Liver (tissue), 9 donors: ENCODE results near the gene DHX40. TPM values are rescaled to one million over a fixed set of nuclear protein-coding genes. Genes with fewer than 3 reads are reported as not detected.

Experiments used
- DNase-seq: peaks from one replicate; pipeline ENCODE4 v3.0.0-alpha.2; 2017; ENCODE audit warnings: low spot score
- H3K27ac ChIP-seq, 2 donors: one replicate each; pipeline ENCODE4 v1.7.0; 2013; ENCODE audit warnings: inconsistent platforms in 2 of 2, low read length in 2 of 2, control low read depth in 1 of 2, low read depth in 1 of 2, mild to moderate bottlenecking in 1 of 2
- H3K27me3 ChIP-seq, 4 donors: one replicate each; pipeline versions ENCODE4 v1.6.1 to v1.7.0; 2013; ENCODE audit warnings: low read length in 3 of 4, inconsistent platforms in 1 of 4, mild to moderate bottlenecking in 1 of 4, moderate library complexity in 1 of 4; ENCODE audit not compliant: control insufficient read depth in 4 of 4, insufficient read depth in 4 of 4
- H3K36me3 ChIP-seq, 4 donors: one replicate each; pipeline versions ENCODE4 v1.6.1 to v1.7.0; 2013; ENCODE audit warnings: low read length in 3 of 4, mild to moderate bottlenecking in 3 of 4, low read depth in 1 of 4, moderate library complexity in 1 of 4; ENCODE audit not compliant: control insufficient read depth in 4 of 4, insufficient read depth in 3 of 4
- H3K4me1 ChIP-seq, 4 donors: one replicate each; pipeline versions ENCODE4 v1.6.1 to v1.7.0; 2013; ENCODE audit warnings: low read length in 3 of 4, mild to moderate bottlenecking in 3 of 4, moderate library complexity in 1 of 4; ENCODE audit not compliant: control insufficient read depth in 4 of 4, insufficient read depth in 4 of 4
- H3K4me3 ChIP-seq, 3 donors: one replicate each; pipeline versions ENCODE4 v1.6.1 to v1.7.0; 2013; ENCODE audit warnings: low read length in 3 of 3, control low read depth in 1 of 3, low read depth in 1 of 3, mild to moderate bottlenecking in 1 of 3
- H3K9ac ChIP-seq, 2 donors: one replicate each; pipeline ENCODE4 v1.7.0; 2013; ENCODE audit warnings: low read length in 2 of 2, mild to moderate bottlenecking in 2 of 2, moderate library complexity in 2 of 2, control low read depth in 1 of 2, low read depth in 1 of 2
- H3K9me3 ChIP-seq, 4 donors: one replicate each; pipeline versions ENCODE4 v1.6.1 to v1.7.0; 2013; ENCODE audit warnings: low read length in 3 of 4; ENCODE audit not compliant: control insufficient read depth in 4 of 4
- EGR1 ChIP-seq, 2 donors: IDR thresholded peaks; 2 replicates each; pipeline ENCODE4 v1.6.1; 2016 to 2018; ENCODE audit warnings: antibody characterized with exemption in 2 of 2, low read depth in 2 of 2
- FOXA1 ChIP-seq: IDR thresholded peaks from 2 replicates; pipeline ENCODE4 v1.6.1; 2016; ENCODE audit warnings: antibody characterized with exemption
- FOXA2 ChIP-seq: IDR thresholded peaks from 2 replicates; pipeline ENCODE4 v1.6.1; 2016; ENCODE audit warnings: antibody characterized with exemption
- GABPA ChIP-seq, 2 donors: IDR thresholded peaks in 1 of 2; conservative IDR thresholded peaks in 1 of 2; 2 replicates each; pipeline ENCODE4 v1.6.1; 2016; ENCODE audit warnings: antibody characterized with exemption in 2 of 2, mild to moderate bottlenecking in 1 of 2, moderate library complexity in 1 of 2
- HNF4A ChIP-seq, 2 donors: conservative IDR thresholded peaks; 2 replicates each; pipeline ENCODE4 v1.6.1; 2016; ENCODE audit warnings: antibody characterized with exemption in 2 of 2, mild to moderate bottlenecking in 2 of 2
- HNF4G ChIP-seq: IDR thresholded peaks from 2 replicates; pipeline ENCODE4 v1.6.1; 2016; ENCODE audit warnings: antibody characterized with exemption
- JUND ChIP-seq, 2 donors: IDR thresholded peaks; 2 replicates each; pipeline ENCODE4 v1.6.1; 2016; ENCODE audit warnings: antibody characterized with exemption in 2 of 2
- NR2F2 ChIP-seq: IDR thresholded peaks from 2 replicates; pipeline ENCODE4 v1.6.1; 2016; ENCODE audit warnings: antibody characterized with exemption
- RAD21 ChIP-seq, 2 donors: IDR thresholded peaks; 2 replicates each; pipeline ENCODE4 v1.6.1; 2016; ENCODE audit warnings: antibody characterized with exemption in 2 of 2, mild to moderate bottlenecking in 2 of 2
- RXRA ChIP-seq, 2 donors: IDR thresholded peaks; 2 replicates each; pipeline ENCODE4 v1.6.1; 2017 to 2018; ENCODE audit warnings: antibody characterized with exemption in 2 of 2, mild to moderate bottlenecking in 1 of 2
- SP1 ChIP-seq: IDR thresholded peaks from 2 replicates; pipeline ENCODE4 v1.6.1; 2018; ENCODE audit warnings: antibody characterized with exemption, mild to moderate bottlenecking
- TAF1 ChIP-seq: conservative IDR thresholded peaks from 2 replicates; pipeline ENCODE4 v1.6.1; 2016; ENCODE audit warnings: antibody characterized with exemption, mild to moderate bottlenecking
- YY1 ChIP-seq: IDR thresholded peaks from 2 replicates; pipeline ENCODE4 v1.6.1; 2016; ENCODE audit warnings: antibody characterized with exemption, mild to moderate bottlenecking
- WGBS: extraction: QIAGEN DNeasy Blood & Tissue Kit; methylation state at CpG from one replicate; pipeline ENCODE4 v1.1.7; 2013; 5-methylcytosine and 5-hydroxymethylcytosine counted together
- polyA plus RNA-seq, 2 donors: library from polyadenylated mRNA; stranded (reverse) in 1 of 2; unstranded in 1 of 2; fragments of 200-250 nt in 1 of 2; fragments of >200 nt in 1 of 2; fragmentation: Nextera tagmentation in 1 of 2; extraction: Ambion mirVana in 1 of 2; gene quantifications; one replicate each; pipeline versions ENCODE4 v1.2.1 to v1.2.3, GENCODE V29; 2013 to 2015
- total RNA-seq, 2 donors: library from RNA; depleted of rRNA; stranded (reverse); fragments of >200 nt; gene quantifications; one replicate each; pipeline ENCODE4 v1.2.3, GENCODE V29; 2014
- TF ChIP-seq, protein P1 (sequence below): IDR thresholded peaks from 2 replicates; pipeline ENCODE4 v1.6.1; 2016; ENCODE audit warnings: antibody characterized with exemption
- TF ChIP-seq, protein P2 (sequence below): IDR thresholded peaks from 2 replicates; pipeline ENCODE4 v1.6.1; 2016; ENCODE audit warnings: antibody characterized with exemption, mild to moderate bottlenecking
- TF ChIP-seq, protein P3 (sequence below): IDR thresholded peaks from 2 replicates; pipeline ENCODE4 v1.6.1; 2016; ENCODE audit warnings: antibody characterized with exemption
- TF ChIP-seq, protein P4 (sequence below): IDR thresholded peaks from 2 replicates; pipeline ENCODE4 v1.6.1; 2016; ENCODE audit warnings: antibody characterized with exemption
- TF ChIP-seq, protein P5 (sequence below): fragments of 150-350 bp; IDR thresholded peaks from 2 replicates; pipeline ENCODE4 v1.5.1; 2017; ENCODE audit warnings: improper control_type of control experiment, low read depth, low read length; ENCODE audit not compliant: missing input control
- donor health status: healthy.
- donor health status: healthy.
- donor health status: healthy.
- donor health status: healthy.
- donor health status: healthy.

The DHX40 gene
- total and polyA plus RNA-seq, 4 donors = 3.8 to 20.7 (median 11.2) TPM

DNA sequence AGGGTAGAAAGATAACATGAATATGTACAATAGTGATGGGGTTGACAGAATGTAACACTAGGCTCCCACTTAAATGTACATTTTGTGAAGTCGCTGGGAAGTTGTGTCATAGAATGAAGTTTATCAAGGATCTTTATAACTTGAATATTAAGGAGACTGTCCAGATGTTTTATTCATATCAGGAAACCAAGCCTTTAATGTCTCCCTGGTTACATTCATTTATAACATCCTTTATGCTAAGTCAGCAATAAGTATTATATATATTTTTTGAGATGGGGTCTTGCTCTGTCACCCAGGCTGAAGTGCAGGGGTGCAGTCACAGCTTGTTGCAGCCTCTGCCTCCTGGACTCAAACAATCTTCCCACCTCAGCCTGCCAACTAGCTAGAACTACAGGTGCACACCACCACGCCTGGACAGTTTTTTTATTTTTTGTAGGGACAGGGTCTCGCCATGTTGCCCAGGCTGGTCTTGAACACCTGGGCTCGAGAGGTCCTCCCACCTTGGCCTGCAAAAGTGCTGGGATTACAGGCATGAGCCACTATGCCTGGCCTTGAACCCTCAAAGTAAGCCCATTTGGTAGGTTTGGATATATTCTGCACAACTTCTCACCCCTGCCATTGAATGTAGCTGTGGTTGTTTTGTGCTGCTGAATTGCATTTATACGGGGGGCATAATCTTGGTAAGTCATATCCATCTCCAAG, 68.4 kb downstream of the DHX40 start:
- WGBS = 92% methylated on average over 5 of the region's 5 CpGs

DNA sequence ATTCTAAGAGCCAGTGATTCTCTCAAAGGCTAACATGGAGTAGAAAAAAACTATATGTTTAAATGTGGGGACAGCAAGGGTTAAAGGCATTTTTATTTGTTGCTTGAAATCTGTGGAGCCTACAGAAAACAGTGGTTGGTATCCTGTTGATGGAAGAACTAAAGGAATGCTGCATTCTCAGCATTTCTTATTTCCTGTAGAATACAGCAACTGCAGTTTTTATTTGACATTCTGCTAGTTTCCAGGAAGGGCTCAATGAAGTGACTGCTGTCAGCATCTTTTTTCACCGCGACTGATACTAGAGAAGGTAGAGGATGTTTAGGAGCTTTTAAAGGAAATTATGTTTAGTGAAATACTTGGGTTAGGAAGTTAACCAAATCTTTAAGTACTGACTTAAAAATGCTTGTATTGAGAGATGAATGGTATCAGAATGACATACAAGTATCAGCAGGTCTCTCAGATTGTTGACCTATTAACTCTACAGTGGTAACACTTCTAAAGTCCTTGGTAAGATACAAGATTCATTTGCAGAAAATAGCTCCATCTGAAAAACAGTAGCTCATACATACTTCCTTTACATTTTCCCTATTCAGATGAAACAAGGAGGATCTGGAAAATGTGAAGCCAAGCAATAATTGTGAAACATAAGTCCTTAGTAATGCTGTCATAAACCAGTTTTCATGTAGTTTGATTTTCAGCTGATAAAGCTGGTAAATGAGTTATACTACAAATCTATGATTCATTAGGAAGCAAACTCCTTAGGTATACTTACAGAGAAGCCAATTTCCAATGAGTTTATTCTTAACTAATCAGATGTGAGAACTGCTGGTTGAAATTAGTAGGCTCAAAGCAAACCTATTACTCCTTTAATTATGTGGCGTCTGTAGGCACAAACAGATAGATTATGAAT, 69.5 kb downstream of the DHX40 start:
- H3K27ac ChIP-seq = no peak overlapping the region
- no peak for DNase-seq
- 62% methylated on average over 3 of the region's 3 CpGs for WGBS
- no peaks in the 10 kb centered on the region for H3K27me3 ChIP-seq
- no peaks in the 10 kb centered on the region for H3K36me3 ChIP-seq
- H3K9ac ChIP-seq = no peak overlapping the region
- H3K9me3 ChIP-seq = no peaks in the 10 kb centered on the region
- peaks cover 5 to 22% (median 14%) of the 10 kb centered on the region in 4 donors for H3K4me1 ChIP-seq
- TF ChIP-seq TAF1 = no peak
- no peak for TF ChIP-seq SP1
- no peak for TF ChIP-seq HNF4A (conservative IDR thresholded peaks at IDR 0.05)
- TF ChIP-seq, protein P1, sequence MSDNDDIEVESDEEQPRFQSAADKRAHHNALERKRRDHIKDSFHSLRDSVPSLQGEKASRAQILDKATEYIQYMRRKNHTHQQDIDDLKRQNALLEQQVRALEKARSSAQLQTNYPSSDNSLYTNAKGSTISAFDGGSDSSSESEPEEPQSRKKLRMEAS = no peak
- TF ChIP-seq RXRA (IDR thresholded peaks at IDR 0.05) = no peak
- no peak for TF ChIP-seq HNF4G
- no peak for TF ChIP-seq JUND (IDR thresholded peaks at IDR 0.05)
- no peak for TF ChIP-seq EGR1 (IDR thresholded peaks at IDR 0.05; ENCODE audit: low read depth in 2 of 2)
- TF ChIP-seq, protein P2, sequence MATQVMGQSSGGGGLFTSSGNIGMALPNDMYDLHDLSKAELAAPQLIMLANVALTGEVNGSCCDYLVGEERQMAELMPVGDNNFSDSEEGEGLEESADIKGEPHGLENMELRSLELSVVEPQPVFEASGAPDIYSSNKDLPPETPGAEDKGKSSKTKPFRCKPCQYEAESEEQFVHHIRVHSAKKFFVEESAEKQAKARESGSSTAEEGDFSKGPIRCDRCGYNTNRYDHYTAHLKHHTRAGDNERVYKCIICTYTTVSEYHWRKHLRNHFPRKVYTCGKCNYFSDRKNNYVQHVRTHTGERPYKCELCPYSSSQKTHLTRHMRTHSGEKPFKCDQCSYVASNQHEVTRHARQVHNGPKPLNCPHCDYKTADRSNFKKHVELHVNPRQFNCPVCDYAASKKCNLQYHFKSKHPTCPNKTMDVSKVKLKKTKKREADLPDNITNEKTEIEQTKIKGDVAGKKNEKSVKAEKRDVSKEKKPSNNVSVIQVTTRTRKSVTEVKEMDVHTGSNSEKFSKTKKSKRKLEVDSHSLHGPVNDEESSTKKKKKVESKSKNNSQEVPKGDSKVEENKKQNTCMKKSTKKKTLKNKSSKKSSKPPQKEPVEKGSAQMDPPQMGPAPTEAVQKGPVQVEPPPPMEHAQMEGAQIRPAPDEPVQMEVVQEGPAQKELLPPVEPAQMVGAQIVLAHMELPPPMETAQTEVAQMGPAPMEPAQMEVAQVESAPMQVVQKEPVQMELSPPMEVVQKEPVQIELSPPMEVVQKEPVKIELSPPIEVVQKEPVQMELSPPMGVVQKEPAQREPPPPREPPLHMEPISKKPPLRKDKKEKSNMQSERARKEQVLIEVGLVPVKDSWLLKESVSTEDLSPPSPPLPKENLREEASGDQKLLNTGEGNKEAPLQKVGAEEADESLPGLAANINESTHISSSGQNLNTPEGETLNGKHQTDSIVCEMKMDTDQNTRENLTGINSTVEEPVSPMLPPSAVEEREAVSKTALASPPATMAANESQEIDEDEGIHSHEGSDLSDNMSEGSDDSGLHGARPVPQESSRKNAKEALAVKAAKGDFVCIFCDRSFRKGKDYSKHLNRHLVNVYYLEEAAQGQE = no peak
- no peak for TF ChIP-seq YY1
- H3K4me3 ChIP-seq = no peak overlapping the region

More for the DNA sequence above, 68.4 kb downstream of the DHX40 start:
- no peak overlapping the region for H3K27ac ChIP-seq
- no peaks in the 10 kb centered on the region for H3K27me3 ChIP-seq
- H3K4me3 ChIP-seq = no peak overlapping the region
- H3K4me1 ChIP-seq = peaks cover 5 to 22% (median 13%) of the 10 kb centered on the region in 4 donors
- no peak for DNase-seq
- H3K9me3 ChIP-seq = no peaks in the 10 kb centered on the region
- peaks cover 0 to 4% (median 0%) of the 10 kb centered on the region in 4 donors for H3K36me3 ChIP-seq
- TF ChIP-seq HNF4A (conservative IDR thresholded peaks at IDR 0.05) (no peak), JUND (IDR thresholded peaks at IDR 0.05) (no peak), NR2F2 (no peak), YY1 (no peak), EGR1 (IDR thresholded peaks at IDR 0.05; ENCODE audit: low read depth in 2 of 2) (no peak), TAF1 (no peak), SP1 (no peak), GABPA (IDR thresholded peaks at IDR 0.05 in 1 of 2, conservative IDR thresholded peaks at IDR 0.05 in 1 of 2) (no peak), FOXA1 (no peak), HNF4G (no peak), FOXA2 (no peak), RAD21 (IDR thresholded peaks at IDR 0.05) (no peak)
- TF ChIP-seq, protein P1 = no peak
- TF ChIP-seq, protein P3, sequence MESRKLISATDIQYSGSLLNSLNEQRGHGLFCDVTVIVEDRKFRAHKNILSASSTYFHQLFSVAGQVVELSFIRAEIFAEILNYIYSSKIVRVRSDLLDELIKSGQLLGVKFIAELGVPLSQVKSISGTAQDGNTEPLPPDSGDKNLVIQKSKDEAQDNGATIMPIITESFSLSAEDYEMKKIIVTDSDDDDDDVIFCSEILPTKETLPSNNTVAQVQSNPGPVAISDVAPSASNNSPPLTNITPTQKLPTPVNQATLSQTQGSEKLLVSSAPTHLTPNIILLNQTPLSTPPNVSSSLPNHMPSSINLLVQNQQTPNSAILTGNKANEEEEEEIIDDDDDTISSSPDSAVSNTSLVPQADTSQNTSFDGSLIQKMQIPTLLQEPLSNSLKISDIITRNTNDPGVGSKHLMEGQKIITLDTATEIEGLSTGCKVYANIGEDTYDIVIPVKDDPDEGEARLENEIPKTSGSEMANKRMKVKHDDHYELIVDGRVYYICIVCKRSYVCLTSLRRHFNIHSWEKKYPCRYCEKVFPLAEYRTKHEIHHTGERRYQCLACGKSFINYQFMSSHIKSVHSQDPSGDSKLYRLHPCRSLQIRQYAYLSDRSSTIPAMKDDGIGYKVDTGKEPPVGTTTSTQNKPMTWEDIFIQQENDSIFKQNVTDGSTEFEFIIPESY = no peak
- TF ChIP-seq, protein P4, sequence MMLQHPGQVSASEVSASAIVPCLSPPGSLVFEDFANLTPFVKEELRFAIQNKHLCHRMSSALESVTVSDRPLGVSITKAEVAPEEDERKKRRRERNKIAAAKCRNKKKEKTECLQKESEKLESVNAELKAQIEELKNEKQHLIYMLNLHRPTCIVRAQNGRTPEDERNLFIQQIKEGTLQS = no peak
- TF ChIP-seq, protein P5, sequence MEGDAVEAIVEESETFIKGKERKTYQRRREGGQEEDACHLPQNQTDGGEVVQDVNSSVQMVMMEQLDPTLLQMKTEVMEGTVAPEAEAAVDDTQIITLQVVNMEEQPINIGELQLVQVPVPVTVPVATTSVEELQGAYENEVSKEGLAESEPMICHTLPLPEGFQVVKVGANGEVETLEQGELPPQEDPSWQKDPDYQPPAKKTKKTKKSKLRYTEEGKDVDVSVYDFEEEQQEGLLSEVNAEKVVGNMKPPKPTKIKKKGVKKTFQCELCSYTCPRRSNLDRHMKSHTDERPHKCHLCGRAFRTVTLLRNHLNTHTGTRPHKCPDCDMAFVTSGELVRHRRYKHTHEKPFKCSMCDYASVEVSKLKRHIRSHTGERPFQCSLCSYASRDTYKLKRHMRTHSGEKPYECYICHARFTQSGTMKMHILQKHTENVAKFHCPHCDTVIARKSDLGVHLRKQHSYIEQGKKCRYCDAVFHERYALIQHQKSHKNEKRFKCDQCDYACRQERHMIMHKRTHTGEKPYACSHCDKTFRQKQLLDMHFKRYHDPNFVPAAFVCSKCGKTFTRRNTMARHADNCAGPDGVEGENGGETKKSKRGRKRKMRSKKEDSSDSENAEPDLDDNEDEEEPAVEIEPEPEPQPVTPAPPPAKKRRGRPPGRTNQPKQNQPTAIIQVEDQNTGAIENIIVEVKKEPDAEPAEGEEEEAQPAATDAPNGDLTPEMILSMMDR = no peak
- H3K9ac ChIP-seq = no peak overlapping the region
